HL-60 (cell line): Measurements from ENCODE around the gene KRT6C.

ENCODE experiments used
- DNase-seq, 2 experiments: peaks; one replicate each; pipeline ENCODE4 v3.0.0-alpha.2; 2010 to 2020; ENCODE audit warnings: low read depth in 1 of 2, low spot score in 1 of 2
- H3K27ac ChIP-seq: fragments of 250-450 bp; sonication (Bioruptor Pico); replicated peaks from 2 replicates; pipeline ENCODE4 v1.5.1; 2020; ENCODE audit warnings: mild to moderate bottlenecking, moderate library complexity
- H3K27me3 ChIP-seq: fragments of 250-450 bp; sonication (Bioruptor Pico); 2 replicates; pipeline ENCODE4 v1.5.1; 2021; ENCODE audit warnings: mild to moderate bottlenecking, moderate library complexity; ENCODE audit not compliant: insufficient read depth, poor library complexity, severe bottlenecking
- H3K4me3 ChIP-seq: replicated peaks from 2 replicates; pipeline ENCODE4 v1.5.1; 2011; ENCODE audit warnings: mild to moderate bottlenecking, control low read depth, low read length; ENCODE audit not compliant: insufficient read depth
- GABPA ChIP-seq: IDR thresholded peaks from 2 replicates; pipeline ENCODE4 v1.6.1; 2012; ENCODE audit warnings: low read depth
- POLR2AphosphoS5 ChIP-seq: IDR thresholded peaks from 2 replicates; pipeline ENCODE4 v1.6.1; 2012; ENCODE audit warnings: low read depth
- SPI1 ChIP-seq: IDR thresholded peaks from 2 replicates; pipeline ENCODE4 v1.6.1; 2012; ENCODE audit warnings: low read depth, mild to moderate bottlenecking, borderline replicate concordance
- TF ChIP-seq, protein P1 (sequence below): IDR thresholded peaks from one replicate; pipeline ENCODE4 v1.5.1; 2011; ENCODE audit warnings: low read length, control low read depth, inconsistent platforms; ENCODE audit not compliant: insufficient read depth
- TF ChIP-seq, protein P2 (sequence below): IDR thresholded peaks from 2 replicates; pipeline ENCODE4 v1.6.1; 2012; ENCODE audit warnings: low read depth; ENCODE audit not compliant: insufficient replicate concordance

KRT6C gene

DNA sequence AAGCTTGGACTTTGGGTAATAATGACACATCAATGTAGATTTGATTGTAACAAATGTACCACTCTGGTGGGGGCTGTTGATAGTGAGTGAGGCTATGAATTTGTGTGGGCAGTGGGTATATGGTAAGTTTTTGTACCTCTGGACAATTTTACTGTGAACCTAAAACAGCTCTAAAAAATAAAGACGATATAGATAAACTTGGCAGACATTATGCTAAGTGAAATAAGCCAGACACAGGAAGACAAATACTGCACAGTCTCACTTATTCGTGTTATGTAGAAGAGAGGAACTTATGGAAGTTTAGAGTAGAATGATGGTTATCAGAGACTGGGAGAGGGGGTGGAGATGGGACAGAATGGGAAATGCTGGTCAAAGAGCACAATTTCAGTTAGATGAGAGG, 8.7 kb downstream of the KRT6C start:
- peaks cover 3% of the 10 kb centered on the region for H3K27me3 ChIP-seq
- TF ChIP-seq POLR2AphosphoS5 (no peak), GABPA (no peak), SPI1 (no peak)
- TF ChIP-seq, protein P1, sequence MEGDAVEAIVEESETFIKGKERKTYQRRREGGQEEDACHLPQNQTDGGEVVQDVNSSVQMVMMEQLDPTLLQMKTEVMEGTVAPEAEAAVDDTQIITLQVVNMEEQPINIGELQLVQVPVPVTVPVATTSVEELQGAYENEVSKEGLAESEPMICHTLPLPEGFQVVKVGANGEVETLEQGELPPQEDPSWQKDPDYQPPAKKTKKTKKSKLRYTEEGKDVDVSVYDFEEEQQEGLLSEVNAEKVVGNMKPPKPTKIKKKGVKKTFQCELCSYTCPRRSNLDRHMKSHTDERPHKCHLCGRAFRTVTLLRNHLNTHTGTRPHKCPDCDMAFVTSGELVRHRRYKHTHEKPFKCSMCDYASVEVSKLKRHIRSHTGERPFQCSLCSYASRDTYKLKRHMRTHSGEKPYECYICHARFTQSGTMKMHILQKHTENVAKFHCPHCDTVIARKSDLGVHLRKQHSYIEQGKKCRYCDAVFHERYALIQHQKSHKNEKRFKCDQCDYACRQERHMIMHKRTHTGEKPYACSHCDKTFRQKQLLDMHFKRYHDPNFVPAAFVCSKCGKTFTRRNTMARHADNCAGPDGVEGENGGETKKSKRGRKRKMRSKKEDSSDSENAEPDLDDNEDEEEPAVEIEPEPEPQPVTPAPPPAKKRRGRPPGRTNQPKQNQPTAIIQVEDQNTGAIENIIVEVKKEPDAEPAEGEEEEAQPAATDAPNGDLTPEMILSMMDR = no peak
- TF ChIP-seq, protein P2, sequence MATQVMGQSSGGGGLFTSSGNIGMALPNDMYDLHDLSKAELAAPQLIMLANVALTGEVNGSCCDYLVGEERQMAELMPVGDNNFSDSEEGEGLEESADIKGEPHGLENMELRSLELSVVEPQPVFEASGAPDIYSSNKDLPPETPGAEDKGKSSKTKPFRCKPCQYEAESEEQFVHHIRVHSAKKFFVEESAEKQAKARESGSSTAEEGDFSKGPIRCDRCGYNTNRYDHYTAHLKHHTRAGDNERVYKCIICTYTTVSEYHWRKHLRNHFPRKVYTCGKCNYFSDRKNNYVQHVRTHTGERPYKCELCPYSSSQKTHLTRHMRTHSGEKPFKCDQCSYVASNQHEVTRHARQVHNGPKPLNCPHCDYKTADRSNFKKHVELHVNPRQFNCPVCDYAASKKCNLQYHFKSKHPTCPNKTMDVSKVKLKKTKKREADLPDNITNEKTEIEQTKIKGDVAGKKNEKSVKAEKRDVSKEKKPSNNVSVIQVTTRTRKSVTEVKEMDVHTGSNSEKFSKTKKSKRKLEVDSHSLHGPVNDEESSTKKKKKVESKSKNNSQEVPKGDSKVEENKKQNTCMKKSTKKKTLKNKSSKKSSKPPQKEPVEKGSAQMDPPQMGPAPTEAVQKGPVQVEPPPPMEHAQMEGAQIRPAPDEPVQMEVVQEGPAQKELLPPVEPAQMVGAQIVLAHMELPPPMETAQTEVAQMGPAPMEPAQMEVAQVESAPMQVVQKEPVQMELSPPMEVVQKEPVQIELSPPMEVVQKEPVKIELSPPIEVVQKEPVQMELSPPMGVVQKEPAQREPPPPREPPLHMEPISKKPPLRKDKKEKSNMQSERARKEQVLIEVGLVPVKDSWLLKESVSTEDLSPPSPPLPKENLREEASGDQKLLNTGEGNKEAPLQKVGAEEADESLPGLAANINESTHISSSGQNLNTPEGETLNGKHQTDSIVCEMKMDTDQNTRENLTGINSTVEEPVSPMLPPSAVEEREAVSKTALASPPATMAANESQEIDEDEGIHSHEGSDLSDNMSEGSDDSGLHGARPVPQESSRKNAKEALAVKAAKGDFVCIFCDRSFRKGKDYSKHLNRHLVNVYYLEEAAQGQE = no peak
- H3K27ac ChIP-seq = no peak overlapping the region

DNA sequence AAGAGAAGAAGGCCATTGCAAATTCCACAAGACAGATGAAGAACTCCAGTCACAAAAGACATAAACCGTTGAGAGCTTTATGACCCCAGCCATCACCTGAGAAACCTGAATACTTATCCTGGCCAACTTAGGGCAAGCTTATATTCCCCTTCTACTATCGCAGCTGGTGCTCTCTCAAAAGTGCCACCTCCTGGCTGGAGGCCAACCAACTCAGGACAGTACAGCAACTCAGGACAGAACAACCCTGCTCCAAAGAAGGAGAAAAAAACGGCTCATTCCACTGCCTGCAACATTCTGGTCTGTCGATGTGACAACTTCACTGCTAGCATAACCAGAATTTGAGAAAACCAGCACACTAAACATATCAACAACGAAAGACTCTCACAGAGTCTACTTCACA, 11.9 kb downstream of the KRT6C start:
- no peak overlapping the region for H3K4me3 ChIP-seq
- no peak overlapping the region for H3K27ac ChIP-seq
- DNase-seq = no peak
- peaks cover 3% of the 10 kb centered on the region for H3K27me3 ChIP-seq
- TF ChIP-seq SPI1 (no peak), GABPA (no peak), POLR2AphosphoS5 (no peak)
- TF ChIP-seq, protein P2 = no peak
- TF ChIP-seq, protein P1 = no peak

More for the DNA sequence above, 8.7 kb downstream of the KRT6C start:
- DNase-seq = no peak
- no peak overlapping the region for H3K4me3 ChIP-seq

DNA sequence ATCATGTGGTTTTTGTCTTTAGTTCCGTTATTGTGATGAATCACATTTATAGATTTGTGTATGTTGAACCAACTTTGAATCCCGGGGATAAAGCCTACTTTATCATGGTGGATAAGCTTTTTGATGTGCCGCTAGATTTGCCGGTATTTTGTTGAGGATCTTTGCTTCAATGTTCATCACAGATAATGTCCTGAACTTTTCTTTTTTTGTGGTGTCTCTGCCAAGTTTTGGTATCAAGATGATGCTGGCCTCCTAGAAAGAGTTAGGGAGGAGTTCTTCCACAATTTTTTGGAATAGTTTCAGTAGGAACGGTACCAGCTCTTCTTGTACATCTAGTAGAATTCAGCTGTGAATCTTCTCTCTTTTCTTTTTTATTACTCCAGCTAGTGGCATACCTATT, 14.7 kb downstream of the KRT6C start:
- TF ChIP-seq POLR2AphosphoS5 (no peak), GABPA (no peak), SPI1 (no peak)
- TF ChIP-seq, protein P1 = no peak
- TF ChIP-seq, protein P2 = no peak
- no peak for DNase-seq
- Histone ChIP-seq H3K4me3 (no peak overlapping the region), H3K27ac (no peak overlapping the region), H3K27me3 (no peaks in the 10 kb centered on the region)
